Measurements from ENCODE around the gene TMEM258.
A peak's percentile ranks its signal among the peaks of the same experiment; 100 is the strongest.

Gene TMEM258

DNA sequence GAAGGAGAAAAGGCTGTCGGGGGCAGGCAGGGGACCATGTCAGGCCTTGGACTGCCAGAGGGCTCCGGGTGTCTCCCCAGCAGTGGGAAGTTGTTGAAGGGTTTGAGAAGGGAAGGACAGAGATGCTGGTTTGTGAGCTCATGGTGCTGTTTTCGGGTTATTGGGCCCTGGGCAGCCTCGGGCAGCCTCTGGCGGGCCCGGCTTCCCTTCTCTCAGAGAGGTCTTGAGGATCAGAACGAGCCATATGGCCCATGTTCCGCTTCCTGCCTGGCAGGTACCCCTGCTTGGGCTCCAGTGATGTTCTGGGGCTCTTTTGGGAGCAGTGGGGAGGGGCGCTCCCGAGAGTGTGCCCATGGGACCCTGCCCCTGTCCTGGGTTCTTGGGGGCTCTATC lies 30.2 kb downstream of the TMEM258 start:
- DNase-seq (ENCODE audit: low spot score) = no peak

- no peak for DNase-seq (ENCODE audit: low spot score)
Observed at GRCh38 chr11:61761440-61762222, 30.8 kb downstream of the TMEM258 start.

GRCh38 chr11:61760946-61761345 lies 31.5 kb downstream of the TMEM258 start:
- no peak for DNase-seq (ENCODE audit: low spot score)

- no peak for DNase-seq (ENCODE audit: low spot score)
Observed at GRCh38 chr11:61757213-61757862, 35.1 kb downstream of the TMEM258 start.

DNA sequence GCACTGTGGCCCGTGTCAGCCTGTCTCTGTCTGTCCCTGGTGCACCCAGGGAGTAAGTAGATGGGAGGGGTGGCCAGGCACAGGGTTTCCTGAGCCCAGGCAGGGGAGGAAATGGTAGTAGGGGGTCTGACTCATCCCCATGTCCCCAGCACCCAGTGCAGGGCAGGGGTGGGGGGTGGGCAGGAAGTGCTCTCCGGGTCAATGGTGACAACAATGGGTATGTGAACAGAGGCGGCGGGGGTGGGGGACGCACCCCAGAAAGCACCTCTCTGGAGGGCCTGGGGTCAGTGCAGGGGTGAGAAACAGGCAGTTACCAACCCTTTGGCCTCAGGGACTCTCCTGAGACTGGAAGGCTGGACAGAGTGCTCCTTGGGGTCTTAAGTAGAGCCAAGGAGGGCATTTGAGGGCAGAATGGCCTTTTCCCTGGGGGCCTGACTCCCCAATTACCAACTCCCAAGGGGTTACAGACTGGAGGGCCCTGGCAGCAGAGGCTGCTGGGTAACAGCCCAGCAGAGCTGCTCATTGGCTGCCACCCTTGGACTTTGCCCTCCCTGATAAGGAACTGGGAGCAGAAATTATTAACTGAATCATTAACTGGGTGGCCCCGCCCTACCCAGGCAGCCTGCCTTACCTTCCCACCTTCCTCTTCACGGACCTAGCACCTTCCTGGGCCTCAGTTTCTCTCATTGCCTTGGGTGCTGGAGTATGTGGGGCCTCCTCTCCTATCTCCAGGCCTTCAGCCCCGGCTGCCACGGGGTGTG lies 35.8 kb downstream of the TMEM258 start:
- DNase-seq (ENCODE audit: low spot score) = no peak

GRCh38 chr11:61756147-61756451 lies 36.3 kb downstream of the TMEM258 start:
- no peak for DNase-seq (ENCODE audit: low spot score)

GRCh38 chr11:61754534-61755482 lies 37.6 kb downstream of the TMEM258 start:
- DNase-seq (ENCODE audit: low spot score) = no peak

DNA sequence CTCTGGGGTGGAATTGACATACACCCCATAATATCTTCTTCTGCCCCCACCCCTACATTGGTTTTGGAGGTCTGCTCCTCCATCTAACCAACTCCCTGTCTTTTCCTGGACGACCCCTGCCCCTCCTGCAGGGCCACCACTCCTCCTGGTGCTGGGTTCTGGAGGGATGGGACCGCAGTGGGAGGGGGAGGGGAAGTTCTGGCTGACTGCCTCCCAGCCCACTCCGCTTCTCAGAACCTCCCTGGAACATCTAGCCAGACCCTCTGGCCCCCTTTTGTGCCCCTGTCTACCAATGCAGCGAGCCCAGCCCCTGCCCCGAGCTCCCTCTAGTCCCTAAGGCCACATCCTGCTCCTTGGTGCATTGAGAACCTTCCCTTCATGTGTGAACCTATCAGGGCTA lies 38.7 kb downstream of the TMEM258 start:
- no peak for DNase-seq (ENCODE audit: low spot score)

DNA sequence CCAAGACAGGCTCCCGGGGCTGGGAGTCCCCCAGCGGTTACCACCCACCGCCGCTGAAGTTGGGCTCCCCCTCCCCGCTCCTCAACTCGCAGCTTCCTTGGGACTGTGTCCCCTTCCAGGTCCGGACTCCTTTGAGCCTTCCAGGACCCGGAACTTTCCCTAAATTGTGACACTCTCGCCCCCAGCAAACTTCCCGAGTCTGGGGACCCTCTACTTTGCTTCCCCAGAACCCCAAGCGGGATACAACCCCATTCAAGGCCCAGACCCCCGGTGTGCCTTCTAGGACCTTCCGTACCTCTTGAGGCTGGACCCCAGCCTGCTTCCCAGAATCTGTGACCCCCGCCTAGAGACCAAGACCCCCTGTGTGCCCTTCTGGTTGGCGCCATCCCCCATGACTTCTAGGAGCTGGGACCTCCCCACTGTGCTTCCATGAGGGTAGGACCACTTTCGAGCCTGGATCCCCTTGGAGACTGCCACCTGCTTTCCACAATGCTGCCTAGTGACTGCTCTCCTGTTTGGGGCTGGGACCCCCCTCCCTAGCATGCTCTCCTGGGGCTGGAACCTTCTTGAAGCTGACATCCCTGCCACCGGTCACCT lies 39.4 kb downstream of the TMEM258 start:
- DNase-seq (ENCODE audit: low spot score) = no peak

DNA sequence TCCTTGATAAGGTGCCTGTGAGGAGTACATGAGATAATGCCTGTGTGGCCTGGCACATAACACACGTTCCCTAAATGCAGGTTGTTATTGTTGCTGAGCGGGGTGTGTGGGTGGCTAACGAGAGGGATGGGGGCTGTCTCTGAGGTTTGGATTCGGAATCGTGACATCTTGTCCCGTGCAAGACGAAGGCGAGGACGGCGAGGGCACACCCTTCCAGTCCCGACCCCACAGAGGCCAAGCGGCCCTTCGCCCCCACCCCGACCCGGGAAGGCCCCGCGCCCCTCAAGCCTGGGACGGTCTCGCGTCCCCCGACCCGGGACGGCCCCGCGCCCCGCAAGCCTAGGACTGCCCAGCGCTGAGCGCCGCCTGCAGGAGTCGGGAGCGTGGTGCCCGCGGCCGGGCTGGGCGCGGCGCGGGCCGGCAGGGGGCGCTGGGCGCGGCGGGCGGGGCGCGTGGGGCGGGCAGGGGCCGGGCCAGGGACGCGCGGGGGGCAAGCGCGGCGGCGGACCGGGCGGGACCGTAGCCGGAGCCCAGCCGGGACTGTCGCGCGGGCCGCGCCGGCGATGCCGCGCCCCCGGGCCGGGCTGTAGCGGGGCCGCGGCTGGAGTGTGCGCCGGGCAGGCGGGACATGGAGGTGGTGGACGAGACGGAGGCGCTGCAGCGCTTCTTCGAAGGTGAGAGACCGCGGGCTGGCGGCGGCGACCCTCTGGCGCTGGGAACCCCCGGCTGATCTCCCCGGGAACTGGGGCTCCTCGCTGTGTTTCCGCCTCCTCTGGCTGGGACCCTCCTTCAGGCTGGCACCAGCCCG lies 40.1 kb downstream of the TMEM258 start, which contains the start of gene MYRF:
Gene MYRF (plus strand): TSS at position 520 of the 808 bp plus-strand sequence. CDS start 109 bp downstream, at position 629.
- no peak for DNase-seq (ENCODE audit: low spot score)

DNA sequence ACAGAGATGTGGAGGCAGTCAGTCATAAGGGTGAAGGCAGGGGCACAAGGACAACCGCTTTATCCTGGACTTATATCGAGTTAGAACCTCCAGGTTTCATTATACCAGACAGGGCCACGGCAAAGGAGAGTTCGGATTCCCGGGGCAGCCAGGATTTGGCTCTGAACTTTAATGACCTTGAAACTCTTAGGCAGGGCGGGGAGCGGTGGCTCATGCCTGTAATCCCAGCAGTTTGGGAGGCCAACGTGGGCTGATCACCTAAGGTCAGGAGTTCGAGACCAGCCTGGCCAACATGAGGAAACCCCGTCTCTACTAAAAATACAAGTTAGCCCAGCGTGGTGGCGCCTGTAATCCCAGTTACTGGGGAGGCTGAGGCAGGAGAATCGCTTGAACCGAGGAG lies 41.0 kb downstream of the TMEM258 start:
- no peak for DNase-seq (ENCODE audit: low spot score)

GRCh38 chr11:61750631-61751273 lies 41.6 kb downstream of the TMEM258 start:
- DNase-seq (ENCODE audit: low spot score) = no peak

DNA sequence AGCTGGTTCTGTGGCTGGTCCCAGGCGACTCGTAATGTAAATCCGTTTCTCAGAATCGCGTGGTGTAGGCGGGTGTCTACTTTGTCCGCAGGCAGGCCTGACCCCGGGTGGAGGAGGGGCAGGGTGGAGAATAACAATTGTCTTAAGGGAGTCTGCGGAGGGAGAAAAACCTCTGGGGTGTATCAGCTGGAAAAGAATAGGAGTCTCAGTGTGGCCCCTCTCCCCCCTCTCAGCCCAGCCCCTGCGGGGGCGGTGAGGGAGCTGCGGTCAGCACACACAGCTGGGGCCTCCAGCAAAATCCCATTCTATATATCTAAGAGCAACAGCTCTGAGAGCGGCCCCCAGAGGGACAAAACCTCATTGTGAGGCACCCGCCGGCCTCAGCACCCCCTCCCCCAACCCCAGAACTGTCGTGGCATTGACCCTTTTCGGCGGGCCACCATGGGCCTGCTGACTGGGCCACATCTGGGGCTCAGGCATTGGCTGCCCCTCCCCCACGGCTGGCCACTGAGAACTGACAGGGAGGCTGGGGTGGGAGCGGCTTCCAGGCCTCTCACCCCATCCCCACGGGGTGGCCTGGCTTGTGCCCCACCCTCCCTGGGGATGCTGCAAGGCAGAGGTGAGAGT lies 42.7 kb downstream of the TMEM258 start:
- peak; percentile 38 for DNase-seq (ENCODE audit: low spot score)

DNA sequence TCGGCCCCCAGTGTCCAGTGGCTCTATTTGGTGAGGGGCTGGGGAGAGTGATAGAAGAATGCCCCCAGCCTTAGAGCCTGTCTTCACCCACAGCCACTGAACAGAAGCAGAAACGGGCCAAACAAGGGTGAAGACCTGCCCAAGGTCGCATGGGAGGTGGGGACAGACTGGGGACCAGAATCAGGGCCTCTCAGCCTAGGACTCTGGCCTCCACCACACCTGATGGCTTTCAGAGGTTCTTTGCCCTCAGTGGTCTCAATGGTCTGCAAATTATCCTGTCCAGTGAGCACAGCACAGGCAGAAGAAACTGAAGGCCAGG lies 44.5 kb downstream of the TMEM258 start:
- DNase-seq (ENCODE audit: low spot score) = no peak

GRCh38 chr11:61747192-61747966 lies 45.0 kb downstream of the TMEM258 start:
- peak; percentile 70 for DNase-seq (ENCODE audit: low spot score)

GRCh38 chr11:61746442-61747191 lies 45.8 kb downstream of the TMEM258 start:
- peak; percentile 41 for DNase-seq (ENCODE audit: low spot score)

- DNase-seq (ENCODE audit: low spot score) = peak; percentile 54
Observed at GRCh38 chr11:61745781-61746441, 46.5 kb downstream of the TMEM258 start.
